EH (cell line): ENCODE data around the gene PDZK1IP1.

Experiments
- DNase-seq: peaks from one replicate; pipeline ENCODE4 v3.0.0-alpha.2; 2015; ENCODE audit warnings: low read depth

The PDZK1IP1 gene

DNA sequence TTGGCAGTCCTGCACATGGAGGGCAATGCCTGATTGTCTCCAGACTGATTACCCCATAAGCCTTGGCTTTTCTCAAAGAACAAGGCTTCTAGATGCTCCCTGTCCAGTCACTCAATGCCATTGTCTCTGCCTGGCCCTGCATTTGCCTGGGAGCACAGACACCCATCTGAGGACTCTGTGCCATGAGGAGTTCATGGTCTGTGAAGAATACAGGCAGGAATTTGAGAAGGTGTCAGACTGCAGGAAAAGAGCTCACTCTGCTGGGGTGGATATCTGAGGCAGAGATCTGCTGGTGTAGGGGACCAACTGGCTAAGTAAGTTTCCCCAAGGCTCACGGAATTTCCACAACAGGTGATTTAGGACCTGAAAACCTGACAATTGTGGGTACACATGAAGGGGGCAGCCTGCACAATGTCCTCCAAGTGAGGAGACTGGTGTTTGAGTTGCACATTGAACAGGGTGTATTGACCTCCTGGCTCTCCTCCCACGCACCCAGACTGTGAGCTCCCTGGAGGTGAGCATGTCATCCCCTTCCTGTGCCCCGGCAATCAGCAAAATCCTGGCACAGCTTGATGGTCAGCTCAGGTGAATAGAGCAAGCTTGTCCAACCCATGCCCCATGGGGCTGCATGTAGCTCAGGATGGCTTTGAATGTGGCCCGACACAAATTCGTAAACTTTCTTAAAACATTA, 51.8 kb downstream of the PDZK1IP1 start:
- DNase-seq, result no peak

DNA sequence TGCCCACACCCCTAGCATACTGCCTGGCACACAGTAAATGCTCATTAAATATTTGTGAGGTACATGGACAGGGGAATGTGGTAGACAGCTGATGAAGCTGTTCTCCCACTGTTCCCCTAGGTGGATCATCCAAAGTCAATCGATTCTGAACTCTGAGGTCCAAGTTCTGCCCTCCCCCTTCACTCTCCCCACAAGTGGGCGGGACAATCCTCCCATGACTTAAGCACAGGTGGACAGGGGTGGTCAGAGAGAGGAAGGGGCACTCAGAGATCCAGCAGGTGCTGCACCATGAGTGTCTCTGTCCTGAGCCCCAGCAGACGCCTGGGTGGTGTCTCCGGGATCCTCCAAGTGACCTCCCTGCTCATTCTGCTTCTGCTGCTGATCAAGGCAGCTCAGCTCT, 52.6 kb downstream of the PDZK1IP1 start, which contains the start of gene CYP4A22:
CYP4A22 (plus strand) TSS at position 244 of the 400 bp plus-strand sequence; CDS start at position 289, 45 bp downstream.
- DNase-seq, result no peak
